SK-N-DZ (cell line): ENCODE data around the gene KCNJ10.

Experiments used
- DNase-seq: peaks from one replicate; pipeline ENCODE4 v3.0.0-alpha.2; 2015; ENCODE audit warnings: low spot score

Gene KCNJ10

GRCh38 chr1:159964144-159964543, 105.8 kb downstream of the KCNJ10 start:
- DNase-seq: no peak

- DNase-seq: no peak
Measured at GRCh38 chr1:159962176-159962575, 107.8 kb downstream of the KCNJ10 start.

GRCh38 chr1:159961636-159962035, 108.3 kb downstream of the KCNJ10 start:
- DNase-seq: no peak

- DNase-seq: no peak
Measured at GRCh38 chr1:159960721-159961381, 109.1 kb downstream of the KCNJ10 start.

GRCh38 chr1:159959451-159959850, 110.5 kb downstream of the KCNJ10 start:
- DNase-seq: no peak

GRCh38 chr1:159958719-159959380, 111.1 kb downstream of the KCNJ10 start:
- DNase-seq: no peak

GRCh38 chr1:159957824-159958268, 112.1 kb downstream of the KCNJ10 start:
- no peak for DNase-seq

- DNase-seq: no peak
Measured at GRCh38 chr1:159955456-159955855, 114.5 kb downstream of the KCNJ10 start.

- DNase-seq: no peak
Measured at GRCh38 chr1:159953536-159954515, 116.1 kb downstream of the KCNJ10 start, which contains the start of gene SLAMF9. TSS of gene SLAMF9 (minus strand) at chr1:159954237. CDS start at chr1:159954137, 100 bp downstream.

- no peak for DNase-seq
Measured at GRCh38 chr1:159952932-159953331, 117.0 kb downstream of the KCNJ10 start.

GRCh38 chr1:159951551-159951950, 118.4 kb downstream of the KCNJ10 start:
- DNase-seq: no peak

- no peak for DNase-seq
Measured at GRCh38 chr1:159951016-159951415, 118.9 kb downstream of the KCNJ10 start.

GRCh38 chr1:159949981-159950381, 120.0 kb downstream of the KCNJ10 start:
- DNase-seq: no peak

GRCh38 chr1:159949123-159949522, 120.8 kb downstream of the KCNJ10 start:
- no peak for DNase-seq
